WTC11 (cell line): ENCODE results near the gene MRPL27. TPM values are rescaled to one million over a fixed set of nuclear protein-coding genes. Genes with fewer than 3 reads are reported as not detected.

Experiments used
- ATAC-seq: fragments of 200-7000 bp; cut with Tn5 transposase; 2 replicates; pipeline ENCODE4 v1.10.0; 2021; ENCODE audit warnings: mild to moderate bottlenecking, moderate library complexity
- CTCF ChIA-PET: fragments of 300-600 bp; sonication (Branson Sonifier 250); formaldehyde crosslinking; loops from one replicate; lab custom pipeline; 2021; ENCODE audit warnings: antibody characterized with exemption; lab: Charles Lee
- POLR2A ChIA-PET: fragments of 350-600 bp; sonication (Branson Sonifier 250); formaldehyde crosslinking; loops from one replicate; lab custom pipeline; 2021; ENCODE audit warnings: antibody characterized with exemption; lab: Charles Lee
- DNase-seq: peaks from one replicate; pipeline ENCODE4 v3.0.0; 2021; ENCODE audit warnings: low spot score
- H3K27ac Mint-ChIP-seq: 2 replicates; pipeline ENCODE4 v1.8.0; 2021; ENCODE audit warnings: mixed read lengths
- H3K27me3 Mint-ChIP-seq: 2 replicates; pipeline ENCODE4 v1.8.0; 2021; ENCODE audit warnings: low read depth, mild to moderate bottlenecking, moderate library complexity, mixed read lengths
- H3K36me3 Mint-ChIP-seq: 2 replicates; pipeline ENCODE4 v1.8.0; 2021; ENCODE audit warnings: mixed read lengths
- H3K4me1 Mint-ChIP-seq: 2 replicates; pipeline ENCODE4 v1.8.0; 2022; ENCODE audit warnings: mixed read lengths
- H3K4me3 Mint-ChIP-seq: 2 replicates; pipeline ENCODE4 v1.8.0; 2021; ENCODE audit warnings: mild to moderate bottlenecking, moderate library complexity, mixed read lengths
- H3K9me3 Mint-ChIP-seq: 2 replicates; pipeline ENCODE4 v1.8.0; 2021; ENCODE audit warnings: mixed read lengths
- AR ChIP-seq: fragments of 250-450 bp; sonication (Bioruptor Pico); IDR thresholded peaks from 2 replicates; pipeline ENCODE4 v1.9.0; 2021; ENCODE audit warnings: mild to moderate bottlenecking
- ARID4B ChIP-seq: sonication (generic); formaldehyde crosslinking; IDR thresholded peaks from 2 replicates; pipeline ENCODE4 v1.8.0; 2023; ENCODE audit warnings: missing genetic modification reagents, mild to moderate bottlenecking, borderline replicate concordance
- ATF1 ChIP-seq: sonication (generic); formaldehyde crosslinking; IDR thresholded peaks from 2 replicates; pipeline ENCODE4 v1.8.1; 2023; ENCODE audit warnings: mild to moderate bottlenecking, moderate library complexity, missing genetic modification reagents
- ATF3 ChIP-seq: sonication (generic); formaldehyde crosslinking; conservative IDR thresholded peaks from 2 replicates; pipeline ENCODE4 v1.8.1; 2022; ENCODE audit warnings: mild to moderate bottlenecking, missing genetic modification reagents
- ATF6 ChIP-seq: sonication (generic); formaldehyde crosslinking; IDR thresholded peaks from 2 replicates; pipeline ENCODE4 v1.8.1; 2023; ENCODE audit warnings: mild to moderate bottlenecking, missing genetic modification reagents
- ERG ChIP-seq: fragments of 250-450 bp; sonication (Bioruptor Pico); IDR thresholded peaks from 2 replicates; pipeline ENCODE4 v1.8.0; 2021; ENCODE audit warnings: mild to moderate bottlenecking
- FOXK1 ChIP-seq: sonication (generic); formaldehyde crosslinking; IDR thresholded peaks from 2 replicates; pipeline ENCODE4 v1.8.0; 2022; ENCODE audit warnings: mild to moderate bottlenecking, moderate library complexity, missing genetic modification reagents
- FOXP4 ChIP-seq: sonication (generic); formaldehyde crosslinking; IDR thresholded peaks from 2 replicates; pipeline ENCODE4 v1.8.0; 2022; ENCODE audit warnings: mild to moderate bottlenecking, missing genetic modification reagents
- NFATC4 ChIP-seq: fragments of 250-450 bp; sonication (Bioruptor Pico); IDR thresholded peaks from 2 replicates; pipeline ENCODE4 v1.9.0; 2021; ENCODE audit warnings: mild to moderate bottlenecking
- RELA ChIP-seq: sonication (generic); formaldehyde crosslinking; IDR thresholded peaks from 2 replicates; pipeline ENCODE4 v1.8.1; 2022; ENCODE audit warnings: missing genetic modification reagents, mild to moderate bottlenecking, borderline replicate concordance
- TCF7 ChIP-seq: sonication (generic); formaldehyde crosslinking; IDR thresholded peaks from 2 replicates; pipeline ENCODE4 v1.8.0; 2022; ENCODE audit warnings: mild to moderate bottlenecking, low read depth, missing genetic modification reagents, moderate library complexity
- TEAD4 ChIP-seq: sonication (generic); formaldehyde crosslinking; IDR thresholded peaks from 2 replicates; pipeline ENCODE4 v1.8.0; 2022; ENCODE audit warnings: mild to moderate bottlenecking, missing genetic modification reagents
- ZBTB43 ChIP-seq: sonication (generic); formaldehyde crosslinking; IDR thresholded peaks from 2 replicates; pipeline ENCODE4 v1.8.1; 2023; ENCODE audit warnings: mild to moderate bottlenecking, missing genetic modification reagents
- ZNF232 ChIP-seq: sonication (generic); formaldehyde crosslinking; IDR thresholded peaks from 2 replicates; pipeline ENCODE4 v1.8.0; 2022; ENCODE audit warnings: mild to moderate bottlenecking, missing genetic modification reagents
- ZNF263 ChIP-seq: sonication (generic); formaldehyde crosslinking; IDR thresholded peaks from 2 replicates; pipeline ENCODE4 v1.8.1; 2022; ENCODE audit warnings: low read depth, mild to moderate bottlenecking, moderate library complexity, missing genetic modification reagents
- ZNF317 ChIP-seq: sonication (generic); formaldehyde crosslinking; IDR thresholded peaks from 2 replicates; pipeline ENCODE4 v1.8.1; 2023; ENCODE audit warnings: low read depth, mild to moderate bottlenecking, moderate library complexity, missing genetic modification reagents, borderline replicate concordance
- ZNF416 ChIP-seq: fragments of 250-450 bp; sonication (Bioruptor Pico); IDR thresholded peaks from 2 replicates; pipeline ENCODE4 v1.9.0; 2021; ENCODE audit warnings: mild to moderate bottlenecking, inconsistent platforms
- total RNA-seq: library from RNA; stranded (reverse); gene quantifications from 3 replicates; pipeline ENCODE4 v1.2.3, GENCODE V29; 2021

MRPL27 gene
- total RNA-seq, 1 experiment from 2014 or later = 80.5 TPM

- H3K36me3 Mint-ChIP-seq = no peaks in the 10 kb centered on the region
- CTCF ChIA-PET = no interaction called here
- ATAC-seq = no peak
- H3K4me3 Mint-ChIP-seq = no peak overlapping the region
- H3K4me1 Mint-ChIP-seq = no peaks in the 10 kb centered on the region
- POLR2A ChIA-PET = no interaction called here
- TF ChIP-seq ATF6 (no peak), ZNF416 (no peak), ATF3 (CRISPR knock-in tag) (no peak), RELA (no peak), NFATC4 (CRISPR knock-in tag) (no peak), ATF1 (CRISPR knock-in tag) (no peak)
- TF ChIP-seq, all 79 proteins: peak for 0
- Mint-ChIP-seq H3K27me3 (no peaks in the 10 kb centered on the region), H3K27ac (peak overlapping the region; percentile 2; the same call in 1 of the 2 replicates), H3K9me3 (no peaks in the 10 kb centered on the region)
- no peak for DNase-seq
Measured at GRCh38 chr17:50325906-50326305, 47.1 kb downstream of the MRPL27 start.

GRCh38 chr17:50323060-50323459, 49.9 kb downstream of the MRPL27 start:
- H3K4me1 Mint-ChIP-seq = no peaks in the 10 kb centered on the region
- TF ChIP-seq ERG (CRISPR knock-in tag) = no peak
- TF ChIP-seq, all 79 proteins: peak for 0
- H3K9me3 Mint-ChIP-seq = no peaks in the 10 kb centered on the region
- ChIA-PET POLR2A (no interaction called here), CTCF (interaction anchor here (0.6 to 1.1 kb wide), 6 partner anchors 10 to 144 kb away, joined by 3 to 10 read pairs (median 4); partner anchors contain the start of gene LRRC59)
- ATAC-seq (no peak), DNase-seq (no peak)
- H3K4me3 Mint-ChIP-seq = no peak overlapping the region
- H3K36me3 Mint-ChIP-seq = no peaks in the 10 kb centered on the region
- H3K27ac Mint-ChIP-seq = no peak overlapping the region
- no peaks in the 10 kb centered on the region for H3K27me3 Mint-ChIP-seq

- H3K27ac Mint-ChIP-seq = no peak overlapping the region
- ATAC-seq (no peak), DNase-seq (no peak)
- H3K27me3 Mint-ChIP-seq = no peaks in the 10 kb centered on the region
- POLR2A ChIA-PET = no interaction called here
- no peaks in the 10 kb centered on the region for H3K4me1 Mint-ChIP-seq
- CTCF ChIA-PET = interaction anchor here (1.0 to 1.1 kb wide), 3 partner anchors 11 to 75 kb away, joined by 3 to 5 read pairs (median 3); partner anchors contain the start of gene LRRC59
- no peak overlapping the region for H3K4me3 Mint-ChIP-seq
- no peaks in the 10 kb centered on the region for H3K36me3 Mint-ChIP-seq
- no peaks in the 10 kb centered on the region for H3K9me3 Mint-ChIP-seq
- TF ChIP-seq TCF7 (CRISPR knock-in tag) = no peak
- TF ChIP-seq ZNF317 (CRISPR knock-in tag) = no peak
- no peak for TF ChIP-seq ZBTB43 (CRISPR knock-in tag)
- no peak for TF ChIP-seq TEAD4 (CRISPR knock-in tag)
- no peak for TF ChIP-seq FOXK1 (CRISPR knock-in tag)
- TF ChIP-seq ARID4B (CRISPR knock-in tag) = no peak
- TF ChIP-seq AR (CRISPR knock-in tag) = no peak
- no peak for TF ChIP-seq ZNF232 (CRISPR knock-in tag)
- no peak for TF ChIP-seq RELA
- no peak for TF ChIP-seq ZNF263
- TF ChIP-seq FOXP4 (CRISPR knock-in tag) = no peak
- TF ChIP-seq NFATC4 (CRISPR knock-in tag) = no peak
Measured at GRCh38 chr17:50322271-50322670, 50.7 kb downstream of the MRPL27 start.
